Panc1 (cell line): Measurements from ENCODE around the gene NANOGP8. TPM values are rescaled to one million over a fixed set of nuclear protein-coding genes. Genes with fewer than 3 reads are reported as not detected.

ENCODE experiments used
- ATAC-seq: fragments of 200-7000 bp; cut with Tn5 transposase; 2 replicates; pipeline ENCODE4 v1.9.1; 2020; ENCODE audit warnings: mild to moderate bottlenecking, moderate library complexity
- BruUV-seq: library from RNA; stranded (reverse); fragments of 400-500 nt; replicated peaks from 2 replicates; lab custom pipeline; 2021; lab: Mats Ljungman, UMichigan
- CTCF ChIA-PET: fragments of 300-600 bp; sonication (Branson Sonifier 250); formaldehyde crosslinking; loops from one replicate; lab custom pipeline; 2022; ENCODE audit warnings: antibody characterized with exemption; lab: Charles Lee
- POLR2A ChIA-PET: fragments of 300-600 bp; sonication (Branson Sonifier 250); formaldehyde crosslinking; loops from one replicate; lab custom pipeline; 2022; ENCODE audit warnings: antibody characterized with exemption; lab: Charles Lee
- DNase-seq: peaks from one replicate; pipeline ENCODE4 v3.0.0-alpha.2; 2010; ENCODE audit warnings: low read depth, low spot score
- H3K27ac ChIP-seq: 2 replicates; pipeline ENCODE4 v1.5.1; 2011; ENCODE audit warnings: mild to moderate bottlenecking, low read length, inconsistent platforms
- H3K27me3 ChIP-seq: fragments of 200-500 bp; sonication (Bioruptor generic); 2 replicates; pipeline ENCODE4 v1.6.0; 2014; ENCODE audit warnings: low read length, inconsistent platforms; ENCODE audit not compliant: control insufficient read depth, insufficient read depth
- H3K36me3 ChIP-seq: fragments of 200-500 bp; sonication (Bioruptor generic); 2 replicates; pipeline ENCODE4 v1.5.1; 2014; ENCODE audit warnings: inconsistent platforms, mild to moderate bottlenecking, low read length, moderate library complexity; ENCODE audit not compliant: control insufficient read depth, insufficient read depth
- H3K4me1 ChIP-seq: 2 replicates; pipeline ENCODE4 v1.5.1; 2011; ENCODE audit warnings: inconsistent platforms, mild to moderate bottlenecking, low read length, moderate library complexity; ENCODE audit not compliant: control insufficient read depth, insufficient read depth
- H3K4me3 ChIP-seq, 2 experiments: 2 replicates each; pipeline ENCODE4 v1.5.1; 2011 to 2012; ENCODE audit warnings: low read depth in 2 of 2, low read length in 2 of 2, mild to moderate bottlenecking in 2 of 2, inconsistent platforms in 1 of 2, moderate library complexity in 1 of 2
- H3K9me3 ChIP-seq: fragments of 200-500 bp; sonication (Bioruptor generic); 2 replicates; pipeline ENCODE4 v1.5.1; 2014; ENCODE audit warnings: low read depth, mild to moderate bottlenecking, inconsistent platforms, low read length, moderate library complexity; ENCODE audit not compliant: control insufficient read depth, insufficient read depth
- CTCF ChIP-seq: fragments of 450-650 bp; IDR thresholded peaks from 2 replicates; pipeline ENCODE4 v1.5.1; 2017; ENCODE audit warnings: mild to moderate bottlenecking
- POLR2AphosphoS5 ChIP-seq: IDR thresholded peaks from 2 replicates; pipeline ENCODE4 v1.6.1; 2012; ENCODE audit warnings: mild to moderate bottlenecking, low read depth, low read length, moderate library complexity
- SIN3A ChIP-seq: IDR thresholded peaks from 2 replicates; pipeline ENCODE4 v1.6.1; 2012; ENCODE audit warnings: low read depth, mild to moderate bottlenecking, low read length, moderate library complexity, borderline replicate concordance; ENCODE audit not compliant: insufficient read depth
- TCF7L2 ChIP-seq: IDR thresholded peaks from 2 replicates; pipeline ENCODE4 v1.6.1; 2011; ENCODE audit warnings: mild to moderate bottlenecking, low read depth, low read length, inconsistent platforms
- in situ Hi-C: cut with HindIII; loops from 2 replicates; pipeline ENCODE4 v1.10.0; 2016; ENCODE audit warnings: low sequenced_read_pairs, low pct_unique_long_range_greater_than_20kb
- intact Hi-C: fragments of 100-400 bp; cut with micrococcal nuclease; formaldehyde crosslinking; loops from one replicate; pipeline ENCODE4 v1.10.0; 2022; ENCODE audit not compliant: unreplicated experiment
- total RNA-seq: library from RNA; stranded (reverse); gene quantifications from one replicate; pipeline ENCODE4 v1.2.1, GENCODE V29; 2021; ENCODE audit not compliant: unreplicated experiment
- TF ChIP-seq, protein P1 (sequence below), 2 experiments: IDR thresholded peaks; 2 replicates each; pipeline ENCODE4 v1.6.1; 2011 to 2012; ENCODE audit warnings: low read depth in 2 of 2, control low read depth in 1 of 2, low read length in 1 of 2, mild to moderate bottlenecking in 1 of 2, moderate library complexity in 1 of 2; ENCODE audit not compliant: insufficient read depth in 1 of 2

Gene NANOGP8
- total RNA-seq, 1 experiment from 2014 or later: not detected

- no peaks in the 10 kb centered on the region for H3K36me3 ChIP-seq
- H3K4me3 ChIP-seq: no peak overlapping the region
- ChIA-PET CTCF (interaction anchor here (0.6 kb wide), 1 partner anchor 1849 kb away, joined by 5 read pairs; the partner anchor contains the start of gene FMN1), POLR2A (no interaction called here)
- no peak overlapping the region for H3K27ac ChIP-seq
- H3K4me1 ChIP-seq: no peaks in the 10 kb centered on the region
- TF ChIP-seq, protein P1, sequence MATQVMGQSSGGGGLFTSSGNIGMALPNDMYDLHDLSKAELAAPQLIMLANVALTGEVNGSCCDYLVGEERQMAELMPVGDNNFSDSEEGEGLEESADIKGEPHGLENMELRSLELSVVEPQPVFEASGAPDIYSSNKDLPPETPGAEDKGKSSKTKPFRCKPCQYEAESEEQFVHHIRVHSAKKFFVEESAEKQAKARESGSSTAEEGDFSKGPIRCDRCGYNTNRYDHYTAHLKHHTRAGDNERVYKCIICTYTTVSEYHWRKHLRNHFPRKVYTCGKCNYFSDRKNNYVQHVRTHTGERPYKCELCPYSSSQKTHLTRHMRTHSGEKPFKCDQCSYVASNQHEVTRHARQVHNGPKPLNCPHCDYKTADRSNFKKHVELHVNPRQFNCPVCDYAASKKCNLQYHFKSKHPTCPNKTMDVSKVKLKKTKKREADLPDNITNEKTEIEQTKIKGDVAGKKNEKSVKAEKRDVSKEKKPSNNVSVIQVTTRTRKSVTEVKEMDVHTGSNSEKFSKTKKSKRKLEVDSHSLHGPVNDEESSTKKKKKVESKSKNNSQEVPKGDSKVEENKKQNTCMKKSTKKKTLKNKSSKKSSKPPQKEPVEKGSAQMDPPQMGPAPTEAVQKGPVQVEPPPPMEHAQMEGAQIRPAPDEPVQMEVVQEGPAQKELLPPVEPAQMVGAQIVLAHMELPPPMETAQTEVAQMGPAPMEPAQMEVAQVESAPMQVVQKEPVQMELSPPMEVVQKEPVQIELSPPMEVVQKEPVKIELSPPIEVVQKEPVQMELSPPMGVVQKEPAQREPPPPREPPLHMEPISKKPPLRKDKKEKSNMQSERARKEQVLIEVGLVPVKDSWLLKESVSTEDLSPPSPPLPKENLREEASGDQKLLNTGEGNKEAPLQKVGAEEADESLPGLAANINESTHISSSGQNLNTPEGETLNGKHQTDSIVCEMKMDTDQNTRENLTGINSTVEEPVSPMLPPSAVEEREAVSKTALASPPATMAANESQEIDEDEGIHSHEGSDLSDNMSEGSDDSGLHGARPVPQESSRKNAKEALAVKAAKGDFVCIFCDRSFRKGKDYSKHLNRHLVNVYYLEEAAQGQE (IDR thresholded peaks at IDR 0.05; ENCODE audit: insufficient read depth in 1 of 2, low read depth in 2 of 2, low read length in 1 of 2): no peak
- TF ChIP-seq POLR2AphosphoS5: no peak
- no peak for TF ChIP-seq TCF7L2
- TF ChIP-seq SIN3A: no peak
- no peak for TF ChIP-seq CTCF
- in situ Hi-C loops (no loop called here), intact Hi-C loops (no loop called here)
- ATAC-seq (no peak), DNase-seq (no peak)
- H3K27me3 ChIP-seq: peaks cover 8% of the 10 kb centered on the region
- H3K9me3 ChIP-seq: no peaks in the 10 kb centered on the region
- no TSS peak for BruUV-seq
Measured at GRCh38 chr15:35043373-35044095, 41.6 kb downstream of the NANOGP8 start.

- H3K27me3 ChIP-seq: no peaks in the 10 kb centered on the region
- H3K9me3 ChIP-seq: no peaks in the 10 kb centered on the region
- H3K27ac ChIP-seq: no peak overlapping the region
- no TSS peak for BruUV-seq
- ChIA-PET POLR2A (no interaction called here), CTCF (no interaction called here)
- H3K36me3 ChIP-seq: no peaks in the 10 kb centered on the region
- no peak for ATAC-seq
- TF ChIP-seq CTCF (no peak), SIN3A (no peak), POLR2AphosphoS5 (no peak), TCF7L2 (no peak)
- TF ChIP-seq, protein P1 (IDR thresholded peaks at IDR 0.05; ENCODE audit: insufficient read depth in 1 of 2, low read depth in 2 of 2, low read length in 1 of 2): no peak
- intact Hi-C loops (no loop called here), in situ Hi-C loops (no loop called here)
- H3K4me3 ChIP-seq: no peak overlapping the region
- DNase-seq: no peak
- H3K4me1 ChIP-seq: no peaks in the 10 kb centered on the region
Measured at GRCh38 chr15:35040339-35041255, 44.5 kb downstream of the NANOGP8 start.
